Suppressor macrophage treated with lipopolysaccharide for 4 hours (primary cell): Measurements from ENCODE around the gene COIL.

Source experiments
- DNase-seq: peaks from one replicate; pipeline ENCODE4 v3.0.0-alpha.2; 2020

The COIL gene

GRCh38 chr17:56908001-56908542 is 52.8 kb downstream of the COIL start:
- DNase-seq, result peak; percentile 91

DNA sequence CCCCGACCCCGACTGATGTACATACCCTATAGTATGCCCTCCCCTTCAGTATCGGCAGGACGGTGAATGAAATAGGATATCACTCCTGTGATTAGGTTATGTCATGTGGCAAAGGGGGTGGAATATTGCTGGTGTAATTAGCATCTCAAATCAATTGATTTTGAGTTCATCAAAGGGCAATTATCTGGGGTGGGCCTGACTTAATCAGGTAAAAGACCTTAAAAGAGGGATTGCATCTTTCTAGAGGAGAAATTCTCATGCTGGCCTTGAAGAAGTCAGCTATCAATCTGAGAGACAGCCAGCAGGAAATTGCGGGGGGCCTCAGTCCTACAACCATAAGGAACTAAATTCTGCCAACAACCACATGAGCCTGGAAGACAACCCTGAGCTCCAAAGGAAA is 57.3 kb downstream of the COIL start:
- DNase-seq, result no peak

- DNase-seq, result no peak
Measured at GRCh38 chr17:56902348-56902747, 58.5 kb downstream of the COIL start.

GRCh38 chr17:56899403-56899802 is 61.4 kb downstream of the COIL start:
- DNase-seq, result no peak

- no peak for DNase-seq
Measured at GRCh38 chr17:56898874-56899273, 62.0 kb downstream of the COIL start.

DNA sequence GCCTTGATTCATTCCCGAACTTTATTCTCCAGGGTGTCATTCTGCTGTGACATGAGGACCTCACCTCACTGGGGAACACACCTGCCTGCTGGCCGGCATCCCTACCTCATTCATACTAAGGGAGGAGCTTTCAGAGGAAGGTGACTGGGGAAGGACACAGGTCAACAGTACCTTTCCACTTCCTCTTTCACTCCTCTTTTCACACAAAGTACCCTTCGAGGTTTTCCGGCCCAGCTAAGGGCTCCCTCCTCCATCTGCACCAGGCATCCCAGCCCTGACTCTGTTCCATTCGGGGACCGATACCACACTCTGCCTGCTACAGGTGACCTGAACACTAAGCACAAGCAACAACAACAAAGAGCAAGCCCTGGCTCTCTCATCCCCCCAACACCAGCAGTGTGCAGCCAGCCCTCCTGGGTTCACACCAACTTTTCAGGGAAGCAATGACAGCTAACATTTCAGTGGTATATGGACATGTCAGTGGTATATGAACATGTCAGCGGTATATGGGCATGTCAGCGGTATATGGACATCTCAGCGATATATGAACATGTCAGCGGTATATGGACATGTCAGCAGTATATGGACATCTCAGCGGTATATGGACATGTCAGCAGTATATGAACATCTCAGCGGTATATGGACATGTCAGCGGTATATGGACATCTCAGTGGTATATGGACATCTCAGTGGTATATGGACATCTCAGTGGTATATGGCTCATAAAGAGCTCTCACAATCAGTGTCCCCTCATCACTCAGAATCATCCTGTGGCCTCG is 63.0 kb downstream of the COIL start:
- no peak for DNase-seq

- DNase-seq, result no peak
Measured at GRCh38 chr17:56896968-56897359, 63.9 kb downstream of the COIL start.

DNA sequence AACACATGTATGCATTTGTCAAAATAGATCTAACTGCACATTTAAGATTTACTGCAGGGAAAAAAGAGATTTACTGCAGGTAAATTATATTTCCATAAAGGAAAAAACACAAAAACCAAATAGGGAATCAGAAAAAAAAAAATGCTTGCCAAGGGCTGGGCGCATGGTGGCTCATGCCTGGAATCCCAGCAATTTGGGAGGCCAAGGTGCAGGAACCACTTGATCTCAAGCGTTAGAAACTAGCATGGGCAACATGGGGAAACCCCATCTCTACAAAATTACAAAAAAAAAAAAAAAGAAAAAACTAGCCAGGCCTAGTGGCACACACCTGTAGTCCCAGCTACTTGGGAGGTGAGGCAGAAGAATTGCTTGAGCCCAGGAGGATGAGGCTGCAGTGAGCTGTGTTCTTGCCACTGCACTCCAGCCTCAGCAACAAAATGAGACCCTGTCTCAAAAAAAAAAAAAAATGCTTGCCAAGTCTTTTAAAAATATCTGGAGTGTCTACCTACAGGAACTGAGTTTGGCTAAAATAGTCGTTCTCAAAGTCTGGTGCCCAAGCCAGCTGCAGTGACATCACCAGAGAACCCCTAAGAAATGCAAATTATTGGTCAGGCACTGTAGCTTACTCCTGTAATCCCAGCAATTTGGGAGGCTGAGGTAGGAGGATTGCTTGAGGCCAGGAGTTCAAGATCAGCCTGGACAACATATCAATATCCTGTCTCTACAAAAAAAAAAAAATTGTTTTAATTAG is 64.5 kb downstream of the COIL start:
- DNase-seq, result no peak

- no peak for DNase-seq
Measured at GRCh38 chr17:56894859-56895455, 65.9 kb downstream of the COIL start.

DNA sequence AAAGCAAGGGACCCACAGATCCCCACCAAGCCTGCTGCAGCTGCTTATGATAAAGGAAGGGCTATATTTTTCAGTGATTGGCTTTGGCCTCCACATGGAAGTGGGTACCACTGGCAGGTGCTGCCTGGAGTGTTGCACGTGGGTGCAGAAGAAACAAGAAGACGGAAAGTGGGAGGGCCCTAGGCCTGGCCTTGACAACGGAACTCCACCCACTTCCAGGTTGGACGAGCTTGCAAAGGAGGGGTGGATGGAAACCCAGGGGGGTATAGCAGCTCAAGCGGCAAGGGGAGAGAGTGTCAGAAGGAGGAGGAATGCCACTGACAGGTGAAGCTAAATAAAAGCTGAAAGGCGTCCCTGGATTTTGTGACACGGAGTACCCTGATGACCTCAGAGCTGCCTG is 67.3 kb downstream of the COIL start:
- DNase-seq, result no peak

DNA sequence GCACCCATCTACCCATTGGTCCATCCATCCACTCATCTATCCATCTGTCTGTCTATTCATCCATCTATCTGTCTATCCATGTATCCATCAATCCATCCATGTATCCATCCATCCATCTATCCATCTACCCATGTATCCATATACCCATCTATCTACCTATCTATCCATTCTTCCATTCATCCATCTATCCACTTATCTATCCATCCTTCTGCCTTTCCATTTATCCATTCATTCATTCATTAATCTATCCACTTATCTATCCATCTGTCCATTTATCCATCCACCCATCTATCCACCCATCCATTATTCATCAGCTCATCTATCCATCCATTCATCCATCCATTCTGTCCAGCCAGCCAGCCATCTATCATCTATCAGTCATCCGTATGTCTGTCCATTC is 68.5 kb downstream of the COIL start:
- DNase-seq, result no peak

- peak; percentile 36 for DNase-seq
Measured at GRCh38 chr17:56891751-56892150, 69.1 kb downstream of the COIL start.

- DNase-seq, result no peak
Measured at GRCh38 chr17:56890906-56891674, 69.8 kb downstream of the COIL start.

DNA sequence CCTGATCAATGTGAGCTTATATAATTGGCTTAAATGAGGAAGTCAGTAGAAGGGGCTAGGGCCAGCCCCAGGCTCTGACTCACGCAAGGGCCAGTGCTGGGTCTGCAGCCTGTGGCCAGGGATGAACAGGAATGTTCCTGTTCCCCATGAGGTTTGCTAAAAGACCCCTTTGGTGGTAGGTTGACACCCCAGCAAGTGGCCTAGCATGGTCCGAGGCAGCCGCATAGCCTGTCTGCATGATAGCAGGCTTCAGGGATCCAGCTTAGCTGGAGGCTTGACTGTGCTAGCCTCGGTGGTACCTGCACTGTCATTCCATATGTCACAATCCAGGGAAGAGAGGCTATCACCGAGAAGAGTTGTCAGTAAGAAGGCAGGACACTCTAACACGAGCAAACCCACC is 70.5 kb downstream of the COIL start:
- no peak for DNase-seq
